ENCODE measurements around the gene NUDT4. TPM values are rescaled to one million over a fixed set of nuclear protein-coding genes. Genes with fewer than 3 reads are reported as not detected.
A peak's percentile ranks its signal among the peaks of the same experiment; 100 is the strongest.

Gene NUDT4
- total and polyA plus RNA-seq, 4 donors, result 112 to 179 (median 124) TPM

GRCh38 chr12:93438266-93439050 lies 60.7 kb downstream of the NUDT4 start:
- no peak for DNase-seq (ENCODE audit: low read depth in 4 of 6, low spot score in 6 of 6)
- no peaks in the 10 kb centered on the region for H3K27me3 ChIP-seq (ENCODE audit: control insufficient read depth, insufficient read depth, low read length)
- no peak overlapping the region for H3K4me3 ChIP-seq (ENCODE audit: low read depth, low read length)
- peaks cover 4% of the 10 kb centered on the region for H3K4me1 ChIP-seq (ENCODE audit: control insufficient read depth, insufficient read depth, low read length)
- WGBS (ENCODE audit: insufficient coverage), result 62% methylated on average over 3 of the region's 3 CpGs
- H3K9me3 ChIP-seq (ENCODE audit: control insufficient read depth, insufficient read depth, low read length), result no peaks in the 10 kb centered on the region
- H3K27ac ChIP-seq (ENCODE audit: low read depth, low read length), result no peak overlapping the region
- no peaks in the 10 kb centered on the region for H3K36me3 ChIP-seq (ENCODE audit: control insufficient read depth, insufficient read depth, low read length)

- peaks cover 4% of the 10 kb centered on the region for H3K4me1 ChIP-seq (ENCODE audit: control insufficient read depth, insufficient read depth, low read length)
- H3K4me3 ChIP-seq (ENCODE audit: low read depth, low read length), result peak overlapping the region; percentile 71
- 38% methylated on average over 5 of the region's 12 CpGs for WGBS (ENCODE audit: insufficient coverage)
- no peaks in the 10 kb centered on the region for H3K36me3 ChIP-seq (ENCODE audit: control insufficient read depth, insufficient read depth, low read length)
- no peak overlapping the region for H3K27ac ChIP-seq (ENCODE audit: low read depth, low read length)
- no peaks in the 10 kb centered on the region for H3K9me3 ChIP-seq (ENCODE audit: control insufficient read depth, insufficient read depth, low read length)
- DNase-seq (ENCODE audit: low read depth in 4 of 6, low spot score in 6 of 6), result no peak
- no peaks in the 10 kb centered on the region for H3K27me3 ChIP-seq (ENCODE audit: control insufficient read depth, insufficient read depth, low read length)
Measured at GRCh38 chr12:93440043-93440835, 62.5 kb downstream of the NUDT4 start.

- peaks cover 4% of the 10 kb centered on the region for H3K4me1 ChIP-seq (ENCODE audit: control insufficient read depth, insufficient read depth, low read length)
- no peaks in the 10 kb centered on the region for H3K27me3 ChIP-seq (ENCODE audit: control insufficient read depth, insufficient read depth, low read length)
- H3K36me3 ChIP-seq (ENCODE audit: control insufficient read depth, insufficient read depth, low read length), result no peaks in the 10 kb centered on the region
- DNase-seq (ENCODE audit: low read depth in 4 of 6, low spot score in 6 of 6), result peak in 2 of 6 donors; percentile 17 to 39
- H3K27ac ChIP-seq (ENCODE audit: low read depth, low read length), result peak overlapping the region; percentile 95
- H3K9me3 ChIP-seq (ENCODE audit: control insufficient read depth, insufficient read depth, low read length), result no peaks in the 10 kb centered on the region
- 0% methylated on average over 55 of the region's 55 CpGs for WGBS (ENCODE audit: insufficient coverage)
- peak overlapping the region; percentile 71 for H3K4me3 ChIP-seq (ENCODE audit: low read depth, low read length)
Measured at GRCh38 chr12:93441081-93441616, 63.4 kb downstream of the NUDT4 start.

- Histone ChIP-seq H3K9me3 (ENCODE audit: control insufficient read depth, insufficient read depth, low read length) (no peaks in the 10 kb centered on the region), H3K4me1 (ENCODE audit: control insufficient read depth, insufficient read depth, low read length) (peaks cover 4% of the 10 kb centered on the region), H3K4me3 (ENCODE audit: low read depth, low read length) (peak within 1 kb of the TSS; percentile 71), H3K27ac (ENCODE audit: low read depth, low read length) (peak within 1 kb of the TSS; percentile 95), H3K36me3 (ENCODE audit: control insufficient read depth, insufficient read depth, low read length) (no peaks in the 10 kb centered on the region), H3K27me3 (ENCODE audit: control insufficient read depth, insufficient read depth, low read length) (no peaks in the 10 kb centered on the region)
- WGBS (ENCODE audit: insufficient coverage), result under 1% methylated on average over 105 of the region's 105 CpGs
- DNase-seq (ENCODE audit: low read depth in 4 of 6, low spot score in 6 of 6), result peak; percentile 80 to 99 (median 95)
Measured at GRCh38 chr12:93441617-93442410, 64.1 kb downstream of the NUDT4 start, which contains the start of gene UBE2N. UBE2N (minus strand) TSS chr12:93441947; CDS start chr12:93441884, 63 bp downstream.

- H3K4me1 ChIP-seq (ENCODE audit: control insufficient read depth, insufficient read depth, low read length), result peaks cover 4% of the 10 kb centered on the region
- H3K36me3 ChIP-seq (ENCODE audit: control insufficient read depth, insufficient read depth, low read length), result no peaks in the 10 kb centered on the region
- H3K27ac ChIP-seq (ENCODE audit: low read depth, low read length), result peak overlapping the region; percentile 95
- DNase-seq (ENCODE audit: low read depth in 4 of 6, low spot score in 6 of 6), result no peak
- no peaks in the 10 kb centered on the region for H3K27me3 ChIP-seq (ENCODE audit: control insufficient read depth, insufficient read depth, low read length)
- 0% methylated on average over 8 of the region's 19 CpGs for WGBS (ENCODE audit: insufficient coverage)
- peak overlapping the region; percentile 71 for H3K4me3 ChIP-seq (ENCODE audit: low read depth, low read length)
- H3K9me3 ChIP-seq (ENCODE audit: control insufficient read depth, insufficient read depth, low read length), result no peaks in the 10 kb centered on the region
Measured at GRCh38 chr12:93442411-93443340, 65.0 kb downstream of the NUDT4 start.

- peaks cover 4% of the 10 kb centered on the region for H3K4me1 ChIP-seq (ENCODE audit: control insufficient read depth, insufficient read depth, low read length)
- no peak for DNase-seq (ENCODE audit: low read depth in 4 of 6, low spot score in 6 of 6)
- no peak overlapping the region for H3K4me3 ChIP-seq (ENCODE audit: low read depth, low read length)
- no peak overlapping the region for H3K27ac ChIP-seq (ENCODE audit: low read depth, low read length)
- H3K36me3 ChIP-seq (ENCODE audit: control insufficient read depth, insufficient read depth, low read length), result no peaks in the 10 kb centered on the region
- H3K9me3 ChIP-seq (ENCODE audit: control insufficient read depth, insufficient read depth, low read length), result no peaks in the 10 kb centered on the region
- WGBS (ENCODE audit: insufficient coverage), result 97% methylated on average over 2 of the region's 4 CpGs
- no peaks in the 10 kb centered on the region for H3K27me3 ChIP-seq (ENCODE audit: control insufficient read depth, insufficient read depth, low read length)
Measured at GRCh38 chr12:93443576-93443975, 65.9 kb downstream of the NUDT4 start.

- Histone ChIP-seq H3K36me3 (ENCODE audit: control insufficient read depth, insufficient read depth, low read length) (no peaks in the 10 kb centered on the region), H3K9me3 (ENCODE audit: control insufficient read depth, insufficient read depth, low read length) (no peaks in the 10 kb centered on the region), H3K4me1 (ENCODE audit: control insufficient read depth, insufficient read depth, low read length) (no peaks in the 10 kb centered on the region), H3K27ac (ENCODE audit: low read depth, low read length) (no peak overlapping the region), H3K27me3 (ENCODE audit: control insufficient read depth, insufficient read depth, low read length) (no peaks in the 10 kb centered on the region), H3K4me3 (ENCODE audit: low read depth, low read length) (no peak overlapping the region)
- 78% methylated on average over 4 of the region's 4 CpGs for WGBS (ENCODE audit: insufficient coverage)
- DNase-seq (ENCODE audit: low read depth in 4 of 6, low spot score in 6 of 6), result no peak
Measured at GRCh38 chr12:93447555-93448290, 70.0 kb downstream of the NUDT4 start.

- Histone ChIP-seq H3K27me3 (ENCODE audit: control insufficient read depth, insufficient read depth, low read length) (no peaks in the 10 kb centered on the region), H3K9me3 (ENCODE audit: control insufficient read depth, insufficient read depth, low read length) (no peaks in the 10 kb centered on the region), H3K27ac (ENCODE audit: low read depth, low read length) (no peak overlapping the region), H3K4me1 (ENCODE audit: control insufficient read depth, insufficient read depth, low read length) (no peaks in the 10 kb centered on the region), H3K4me3 (ENCODE audit: low read depth, low read length) (no peak overlapping the region), H3K36me3 (ENCODE audit: control insufficient read depth, insufficient read depth, low read length) (no peaks in the 10 kb centered on the region)
- 82% methylated on average over 5 of the region's 5 CpGs for WGBS (ENCODE audit: insufficient coverage)
- no peak for DNase-seq (ENCODE audit: low read depth in 4 of 6, low spot score in 6 of 6)
Measured at GRCh38 chr12:93448796-93449195, 71.1 kb downstream of the NUDT4 start.

All from spinal cord (tissue), 10 donors.